Measurements from ENCODE around the gene HLA-DPB1. TPM values are rescaled to one million over a fixed set of nuclear protein-coding genes. Genes with fewer than 3 reads are reported as not detected.

Gene HLA-DPB1
- total and polyA plus RNA-seq, 2 donors, result 16.4 to 74.7 TPM

DNA sequence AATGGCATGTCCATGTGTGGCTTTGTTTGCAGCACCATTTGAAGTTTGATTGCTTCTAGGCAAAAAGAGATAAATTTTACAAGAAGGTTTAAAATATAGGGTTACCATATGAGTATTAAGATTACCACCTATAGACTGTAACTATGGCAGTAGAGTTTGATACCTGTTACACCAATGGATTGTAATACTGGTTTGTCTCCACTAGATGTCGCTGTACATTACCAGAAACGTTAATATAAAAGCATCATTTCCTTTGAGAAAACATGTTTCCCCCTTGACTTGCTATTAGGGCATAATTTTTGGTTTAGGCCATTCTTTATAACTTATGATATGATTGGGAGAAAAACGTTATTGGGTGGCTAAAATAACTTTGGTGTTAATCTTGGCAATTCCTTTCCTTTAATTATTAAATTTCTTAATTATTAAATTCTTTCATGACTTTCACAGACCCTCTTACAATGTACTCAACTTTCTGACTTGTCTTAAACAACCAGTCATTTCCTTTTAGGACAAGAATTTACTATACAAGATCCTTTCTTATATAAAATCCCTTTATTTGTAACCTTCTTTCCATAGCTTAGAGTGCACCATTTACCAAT lies 42.8 kb downstream of the HLA-DPB1 start:
- Histone ChIP-seq H3K27ac (ENCODE audit: low read depth) (no peak overlapping the region), H3K4me3 (ENCODE audit: low read depth, low read length) (no peak overlapping the region), H3K36me3 (ENCODE audit: insufficient read depth) (no peaks in the 10 kb centered on the region), H3K4me1 (ENCODE audit: insufficient read depth) (no peaks in the 10 kb centered on the region)
- peak; percentile 33 for DNase-seq (ENCODE audit: extremely low spot score)
- WGBS, result 0% methylated on average over 3 of the region's 3 CpGs

DNA sequence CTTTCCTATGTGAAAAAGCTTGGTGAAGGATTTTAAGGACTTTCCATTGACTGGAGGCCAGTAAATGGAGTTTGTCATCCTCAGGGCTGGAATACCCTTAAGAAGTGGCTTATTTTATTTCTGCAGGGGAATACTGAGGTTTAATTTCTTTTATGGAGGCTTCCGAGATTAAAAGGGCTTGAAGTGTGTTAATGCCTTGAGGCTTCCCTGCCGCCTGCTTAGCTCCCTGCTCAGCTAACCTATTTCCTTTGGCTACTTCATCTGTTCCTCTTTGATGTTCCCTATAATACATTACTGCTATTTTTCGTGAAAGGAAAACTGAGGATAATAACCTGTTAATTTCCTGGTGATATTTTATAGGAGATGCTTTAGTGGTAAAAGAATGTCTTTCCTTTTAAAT lies 44.2 kb downstream of the HLA-DPB1 start:
- Histone ChIP-seq H3K36me3 (ENCODE audit: insufficient read depth) (no peaks in the 10 kb centered on the region), H3K4me1 (ENCODE audit: insufficient read depth) (no peaks in the 10 kb centered on the region), H3K27ac (ENCODE audit: low read depth) (no peak overlapping the region), H3K4me3 (ENCODE audit: low read depth, low read length) (no peak overlapping the region)
- 36% methylated on average over 3 of the region's 3 CpGs for WGBS
- no peak for DNase-seq (ENCODE audit: extremely low spot score)

DNA sequence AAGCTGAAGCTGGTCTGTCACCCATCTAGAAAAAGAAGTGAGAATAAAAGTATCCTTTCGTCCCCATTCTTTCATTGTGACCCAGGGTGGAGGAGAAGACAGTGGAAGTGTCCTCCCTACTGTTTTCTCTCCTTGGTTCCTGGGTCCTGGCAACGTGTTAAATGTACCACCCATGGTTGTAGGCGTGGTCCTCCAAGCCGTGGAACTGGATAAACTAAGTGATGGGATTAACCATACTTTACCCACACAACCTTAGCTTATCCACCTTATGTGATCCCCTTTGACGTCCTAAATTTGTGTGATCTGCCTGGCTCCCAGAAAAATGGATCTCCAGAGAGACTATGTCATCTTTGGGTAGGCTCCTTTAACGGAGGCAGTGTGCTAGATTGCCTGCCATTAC lies 47.4 kb downstream of the HLA-DPB1 start:
- WGBS, result 82% methylated on average over 6 of the region's 6 CpGs
- H3K27ac ChIP-seq (ENCODE audit: low read depth), result no peak overlapping the region
- no peaks in the 10 kb centered on the region for H3K36me3 ChIP-seq (ENCODE audit: insufficient read depth)
- DNase-seq (ENCODE audit: extremely low spot score), result no peak
- no peak overlapping the region for H3K4me3 ChIP-seq (ENCODE audit: low read depth, low read length)
- H3K4me1 ChIP-seq (ENCODE audit: insufficient read depth), result no peaks in the 10 kb centered on the region

DNA sequence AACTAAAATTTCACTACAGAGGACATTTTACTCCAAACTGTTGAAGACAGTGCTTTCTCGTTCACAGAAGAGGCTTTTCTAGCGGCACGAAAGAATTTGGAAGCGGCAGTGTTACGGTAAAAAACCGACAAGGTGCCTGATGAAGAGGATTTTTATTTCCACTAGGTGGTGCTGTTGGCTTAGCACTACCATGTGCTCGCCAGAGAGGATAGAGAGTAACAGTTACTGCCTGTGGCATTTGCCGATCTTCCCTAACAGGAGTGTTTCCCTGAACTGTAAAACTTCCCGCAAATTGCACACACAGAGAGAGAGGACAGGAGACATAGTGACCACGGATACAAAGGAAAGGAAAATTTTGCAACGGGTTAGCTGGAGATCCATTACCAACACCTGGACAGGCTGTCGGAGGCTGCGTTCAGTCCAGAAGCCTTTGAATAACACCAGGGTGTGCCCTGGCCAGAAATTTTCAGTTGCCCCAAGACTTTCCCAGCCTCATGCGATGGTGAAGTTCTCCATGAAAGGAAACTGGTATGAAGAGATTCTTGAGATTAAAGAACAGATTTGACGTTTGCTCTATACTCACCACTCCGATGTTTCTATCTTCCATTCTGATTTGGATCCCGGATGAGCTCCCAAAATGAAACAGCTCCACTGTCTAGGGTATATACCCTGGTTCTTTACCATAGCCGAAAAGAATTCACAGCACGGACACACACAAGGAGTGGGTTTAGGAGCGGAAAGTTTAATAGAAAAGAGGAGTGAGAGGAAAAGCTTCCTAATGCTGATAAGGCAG lies 48.1 kb downstream of the HLA-DPB1 start:
- Histone ChIP-seq H3K36me3 (ENCODE audit: insufficient read depth) (no peaks in the 10 kb centered on the region), H3K4me3 (ENCODE audit: low read depth, low read length) (no peak overlapping the region), H3K27ac (ENCODE audit: low read depth) (no peak overlapping the region), H3K4me1 (ENCODE audit: insufficient read depth) (no peaks in the 10 kb centered on the region)
- WGBS, result 91% methylated on average over 20 of the region's 20 CpGs
- no peak for DNase-seq (ENCODE audit: extremely low spot score)

DNA sequence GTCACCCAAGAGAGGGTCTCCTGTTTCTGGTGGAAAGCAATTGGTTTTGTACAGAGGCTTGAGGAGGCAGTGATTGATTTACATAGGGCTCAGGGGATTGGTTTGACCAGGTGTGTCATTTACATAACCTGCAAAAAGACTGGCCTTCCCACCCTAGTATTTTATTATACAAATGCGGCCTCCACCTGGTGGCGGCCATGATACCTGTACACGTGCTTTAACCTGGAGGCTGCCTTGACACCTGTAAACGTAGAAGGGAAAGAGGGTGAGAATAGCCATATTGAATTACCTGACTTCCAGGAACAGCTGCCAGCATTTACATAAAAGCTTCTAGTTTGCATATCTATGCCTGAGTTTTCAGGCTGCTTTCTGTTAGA lies 48.7 kb downstream of the HLA-DPB1 start:
- Histone ChIP-seq H3K4me1 (ENCODE audit: insufficient read depth) (no peaks in the 10 kb centered on the region), H3K36me3 (ENCODE audit: insufficient read depth) (no peaks in the 10 kb centered on the region), H3K27ac (ENCODE audit: low read depth) (no peak overlapping the region), H3K4me3 (ENCODE audit: low read depth, low read length) (no peak overlapping the region)
- no peak for DNase-seq (ENCODE audit: extremely low spot score)
- WGBS, result 89% methylated on average over 4 of the region's 4 CpGs

DNA sequence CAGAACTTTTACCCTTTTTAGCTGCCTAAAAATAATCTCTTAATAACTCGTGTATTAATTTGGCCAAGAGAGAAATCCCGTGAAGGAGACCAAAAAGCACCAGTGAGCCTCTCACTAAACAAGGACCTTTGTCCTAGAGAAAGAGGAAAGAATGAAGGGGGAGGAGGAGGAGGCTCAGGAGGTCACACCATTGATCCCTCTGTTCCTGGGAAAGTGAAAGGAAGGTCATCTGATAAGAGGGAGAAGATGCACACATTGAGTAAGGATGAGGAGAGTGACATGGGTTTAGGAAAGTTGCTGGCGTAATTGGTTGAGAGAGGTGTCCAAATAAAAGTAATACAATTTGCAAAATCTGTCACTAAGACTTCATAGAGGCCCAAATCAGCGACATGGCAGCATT lies 49.2 kb downstream of the HLA-DPB1 start:
- Histone ChIP-seq H3K4me1 (ENCODE audit: insufficient read depth) (no peaks in the 10 kb centered on the region), H3K27ac (ENCODE audit: low read depth) (no peak overlapping the region), H3K36me3 (ENCODE audit: insufficient read depth) (no peaks in the 10 kb centered on the region), H3K4me3 (ENCODE audit: low read depth, low read length) (no peak overlapping the region)
- DNase-seq (ENCODE audit: extremely low spot score), result no peak
- 73% methylated on average over 4 of the region's 4 CpGs for WGBS

DNA sequence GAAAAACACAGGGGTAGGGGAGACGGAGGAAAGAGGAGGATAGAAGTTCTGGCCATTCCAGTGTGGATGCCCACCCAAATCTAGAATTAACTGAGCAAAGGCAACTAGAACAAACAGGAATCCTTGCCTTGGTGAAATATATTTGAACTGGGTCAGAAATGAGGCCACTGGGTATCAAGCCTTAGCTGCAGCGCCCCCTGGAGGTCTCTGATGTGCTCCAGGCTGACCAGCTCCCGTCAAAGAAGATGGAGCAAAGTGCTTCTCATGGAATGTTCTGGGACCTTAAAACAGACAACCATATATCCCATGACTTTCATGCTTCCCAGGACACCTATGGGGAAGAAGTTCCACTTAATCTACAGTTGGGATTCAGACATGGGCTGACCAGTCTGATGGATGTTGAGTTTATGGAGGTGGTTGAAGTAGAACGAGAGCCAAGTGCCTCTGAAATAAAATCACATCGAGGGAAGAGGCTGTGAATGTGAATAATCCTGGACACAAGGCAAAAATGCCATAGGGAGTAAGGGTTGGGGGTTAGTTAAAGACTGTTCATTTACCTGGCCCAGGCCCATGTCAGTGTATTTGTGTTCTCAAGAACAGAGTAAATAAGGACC lies 50.4 kb downstream of the HLA-DPB1 start:
- H3K4me3 ChIP-seq (ENCODE audit: low read depth, low read length), result no peak overlapping the region
- no peaks in the 10 kb centered on the region for H3K4me1 ChIP-seq (ENCODE audit: insufficient read depth)
- H3K36me3 ChIP-seq (ENCODE audit: insufficient read depth), result no peaks in the 10 kb centered on the region
- DNase-seq (ENCODE audit: extremely low spot score), result no peak
- 61% methylated on average over 5 of the region's 5 CpGs for WGBS
- H3K27ac ChIP-seq (ENCODE audit: low read depth), result no peak overlapping the region

DNA sequence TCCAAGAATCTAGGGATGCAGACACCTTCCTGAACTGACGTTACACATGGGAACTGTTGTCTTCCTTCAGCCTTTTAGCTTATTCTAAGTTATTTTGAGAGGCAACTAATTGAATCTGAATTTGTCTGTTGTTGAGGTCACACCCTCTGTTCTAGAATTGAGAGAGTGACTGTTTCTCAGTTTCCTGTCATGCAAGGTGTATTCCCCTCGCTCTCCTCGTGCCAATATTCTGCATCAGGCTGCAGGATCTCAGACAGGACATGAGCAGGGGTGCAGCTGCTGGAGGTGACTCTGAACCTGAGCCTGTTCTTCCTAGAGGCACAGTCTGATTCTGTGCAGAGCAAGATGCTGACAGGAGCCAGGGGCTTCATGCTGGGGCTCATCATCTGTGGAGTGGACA lies 52.5 kb downstream of the HLA-DPB1 start:
- WGBS, result 76% methylated on average over 3 of the region's 3 CpGs
- DNase-seq (ENCODE audit: extremely low spot score), result no peak
- no peak overlapping the region for H3K27ac ChIP-seq (ENCODE audit: low read depth)
- no peak overlapping the region for H3K4me3 ChIP-seq (ENCODE audit: low read depth, low read length)
- H3K36me3 ChIP-seq (ENCODE audit: insufficient read depth), result no peaks in the 10 kb centered on the region
- H3K4me1 ChIP-seq (ENCODE audit: insufficient read depth), result no peaks in the 10 kb centered on the region

DNA sequence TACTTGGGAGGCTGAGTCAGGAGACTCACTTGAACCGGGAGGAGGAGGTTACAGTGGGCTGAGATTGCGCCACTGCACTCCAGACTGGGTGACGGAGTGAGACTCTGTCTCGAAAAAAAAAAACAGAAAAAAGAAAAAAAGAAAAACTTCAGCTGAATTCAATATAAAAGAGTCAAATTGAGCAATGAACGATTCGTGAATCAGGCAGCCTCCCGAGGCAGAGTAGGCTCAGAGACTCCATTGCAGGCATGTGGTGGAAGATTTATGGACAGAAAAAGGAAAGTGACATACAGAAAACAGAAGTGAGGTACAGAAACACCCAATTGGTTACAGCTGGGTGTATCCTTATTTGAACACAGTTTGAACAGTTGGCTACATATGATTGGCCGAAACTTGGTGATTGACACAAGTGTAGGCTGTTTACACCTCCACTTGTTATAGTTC lies 56.3 kb downstream of the HLA-DPB1 start:
- Histone ChIP-seq H3K36me3 (ENCODE audit: insufficient read depth) (no peaks in the 10 kb centered on the region), H3K4me1 (ENCODE audit: insufficient read depth) (no peaks in the 10 kb centered on the region), H3K4me3 (ENCODE audit: low read depth, low read length) (no peak overlapping the region), H3K27ac (ENCODE audit: low read depth) (no peak overlapping the region)
- DNase-seq (ENCODE audit: extremely low spot score), result no peak
- 65% methylated on average over 8 of the region's 8 CpGs for WGBS

DNA sequence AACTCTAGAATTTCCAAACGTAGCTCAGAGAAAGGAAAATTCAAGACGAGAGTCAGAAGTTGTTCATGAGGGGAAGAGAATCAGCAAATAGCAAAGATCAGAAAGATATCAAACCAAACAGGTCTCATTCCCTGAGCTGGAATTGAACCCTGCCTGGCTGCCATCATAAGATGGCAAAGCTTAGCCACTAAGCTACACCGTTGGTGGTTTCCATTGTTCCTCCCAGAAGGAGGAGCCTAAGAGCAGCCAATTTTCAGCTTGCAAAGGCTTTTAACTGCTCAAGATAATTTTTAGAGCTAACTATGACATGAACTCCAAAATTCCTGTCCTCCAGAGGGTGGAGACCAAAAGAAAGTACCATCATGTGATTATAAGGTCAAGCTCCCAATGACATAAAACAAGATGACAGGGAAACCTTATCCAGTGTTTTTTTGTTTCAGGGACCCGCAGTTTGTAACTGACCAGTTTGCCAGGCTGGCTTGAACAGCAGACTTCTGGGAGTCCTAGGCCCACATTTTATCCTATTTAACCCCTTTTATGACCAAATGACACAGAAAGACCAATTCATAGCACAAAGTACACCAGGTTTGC lies 60.6 kb downstream of the HLA-DPB1 start:
- no peaks in the 10 kb centered on the region for H3K36me3 ChIP-seq (ENCODE audit: insufficient read depth)
- 46% methylated on average over 4 of the region's 4 CpGs for WGBS

More for the DNA sequence above, 60.6 kb downstream of the HLA-DPB1 start:
- no peak for DNase-seq (ENCODE audit: extremely low spot score)
- no peak overlapping the region for H3K4me3 ChIP-seq (ENCODE audit: low read depth, low read length)
- H3K4me1 ChIP-seq (ENCODE audit: insufficient read depth), result no peaks in the 10 kb centered on the region
- no peak overlapping the region for H3K27ac ChIP-seq (ENCODE audit: low read depth)

Other genes with a start within 250 kb of the HLA-DPB1 start
- gene TAP2, start 237.3 kb upstream of the HLA-DPB1 start, total RNA-seq, result 14.0 TPM
- gene TAP2, start 237.3 kb upstream of the HLA-DPB1 start, polyA plus RNA-seq, result 18.5 TPM
- 24.9 TPM for gene PSMB8, start 231.9 kb upstream of the HLA-DPB1 start, total RNA-seq
- gene PSMB8, start 231.9 kb upstream of the HLA-DPB1 start, polyA plus RNA-seq, result 82.0 TPM
- 16.7 TPM for gene TAP1, start 222.3 kb upstream of the HLA-DPB1 start, total RNA-seq
- 49.8 TPM for gene TAP1, start 222.3 kb upstream of the HLA-DPB1 start, polyA plus RNA-seq
- gene PSMB9, start 221.8 kb upstream of the HLA-DPB1 start, total RNA-seq, result 6.7 TPM
- gene PSMB9, start 221.8 kb upstream of the HLA-DPB1 start, polyA plus RNA-seq, result 53.0 TPM
- gene HLA-DMB, start 135.0 kb upstream of the HLA-DPB1 start, total RNA-seq, result 8.9 TPM
- gene HLA-DMB, start 135.0 kb upstream of the HLA-DPB1 start, polyA plus RNA-seq, result 16.4 TPM
- 8.9 TPM for gene HLA-DMA, start 122.9 kb upstream of the HLA-DPB1 start, total RNA-seq
- 30.4 TPM for gene HLA-DMA, start 122.9 kb upstream of the HLA-DPB1 start, polyA plus RNA-seq
- gene BRD2, start 107.4 kb upstream of the HLA-DPB1 start, total RNA-seq, result 79.0 TPM
- gene BRD2, start 107.4 kb upstream of the HLA-DPB1 start, polyA plus RNA-seq, result 138 TPM
- gene HLA-DOA, start 66.4 kb upstream of the HLA-DPB1 start, total RNA-seq, result 2.7 TPM
- 5.7 TPM for gene HLA-DOA, start 66.4 kb upstream of the HLA-DPB1 start, polyA plus RNA-seq
- gene HLA-DPA1, start 2.3 kb upstream of the HLA-DPB1 start, total RNA-seq, result 25.4 TPM
- 51.6 TPM for gene HLA-DPA1, start 2.3 kb upstream of the HLA-DPB1 start, polyA plus RNA-seq
- 1.3 TPM for gene COL11A2, start 116.5 kb downstream of the HLA-DPB1 start, total RNA-seq
- 0.30 TPM for gene COL11A2, start 116.5 kb downstream of the HLA-DPB1 start, polyA plus RNA-seq
- gene RXRB, start 124.7 kb downstream of the HLA-DPB1 start, total RNA-seq, result 21.4 TPM
- 41.6 TPM for gene RXRB, start 124.7 kb downstream of the HLA-DPB1 start, polyA plus RNA-seq
- gene SLC39A7, start 124.9 kb downstream of the HLA-DPB1 start, total RNA-seq, result 60.0 TPM
- gene SLC39A7, start 124.9 kb downstream of the HLA-DPB1 start, polyA plus RNA-seq, result 77.1 TPM
- gene HSD17B8, start 128.7 kb downstream of the HLA-DPB1 start, total RNA-seq, result 7.6 TPM
- gene HSD17B8, start 128.7 kb downstream of the HLA-DPB1 start, polyA plus RNA-seq, result 17.3 TPM
- 19.1 TPM for gene RING1, start 132.5 kb downstream of the HLA-DPB1 start, total RNA-seq
- gene RING1, start 132.5 kb downstream of the HLA-DPB1 start, polyA plus RNA-seq, result 48.3 TPM
- 32.4 TPM for gene VPS52, start 195.9 kb downstream of the HLA-DPB1 start, total RNA-seq
- 45.3 TPM for gene VPS52, start 195.9 kb downstream of the HLA-DPB1 start, polyA plus RNA-seq
- 3,033 TPM for gene RPS18, start 196.1 kb downstream of the HLA-DPB1 start, total RNA-seq
- gene RPS18, start 196.1 kb downstream of the HLA-DPB1 start, polyA plus RNA-seq, result 4,357 TPM
- 8.0 TPM for gene B3GALT4, start 201.1 kb downstream of the HLA-DPB1 start, total RNA-seq
- 19.3 TPM for gene B3GALT4, start 201.1 kb downstream of the HLA-DPB1 start, polyA plus RNA-seq
- gene WDR46, start 213.2 kb downstream of the HLA-DPB1 start, total RNA-seq, result 29.7 TPM
- 40.2 TPM for gene WDR46, start 213.2 kb downstream of the HLA-DPB1 start, polyA plus RNA-seq
- 24.3 TPM for gene PFDN6, start 213.6 kb downstream of the HLA-DPB1 start, total RNA-seq
- 104 TPM for gene PFDN6, start 213.6 kb downstream of the HLA-DPB1 start, polyA plus RNA-seq
- 44.0 TPM for gene RGL2, start 223.0 kb downstream of the HLA-DPB1 start, total RNA-seq
- 77.5 TPM for gene RGL2, start 223.0 kb downstream of the HLA-DPB1 start, polyA plus RNA-seq
- gene TAPBP, start 238.1 kb downstream of the HLA-DPB1 start, total RNA-seq, result 43.0 TPM
- 48.8 TPM for gene TAPBP, start 238.1 kb downstream of the HLA-DPB1 start, polyA plus RNA-seq
- 15.8 TPM for gene ZBTB22, start 241.8 kb downstream of the HLA-DPB1 start, total RNA-seq
- 21.4 TPM for gene ZBTB22, start 241.8 kb downstream of the HLA-DPB1 start, polyA plus RNA-seq
- 15.3 TPM for gene DAXX, start 247.0 kb downstream of the HLA-DPB1 start, total RNA-seq
- 36.7 TPM for gene DAXX, start 247.0 kb downstream of the HLA-DPB1 start, polyA plus RNA-seq

All from urinary bladder (tissue), 4 donors.